SH-SY5Y (cell line): ENCODE measurements around the gene ZHX3.

Source experiments
- GATA2 ChIP-seq: IDR thresholded peaks from 2 replicates; pipeline ENCODE4 v1.6.1; 2011; ENCODE audit warnings: mild to moderate bottlenecking, low read depth, low read length
- GATA3 ChIP-seq: IDR thresholded peaks from 2 replicates; pipeline ENCODE4 v1.6.1; 2011; ENCODE audit warnings: low read depth, mild to moderate bottlenecking, low read length, moderate library complexity

The ZHX3 gene, protein sequence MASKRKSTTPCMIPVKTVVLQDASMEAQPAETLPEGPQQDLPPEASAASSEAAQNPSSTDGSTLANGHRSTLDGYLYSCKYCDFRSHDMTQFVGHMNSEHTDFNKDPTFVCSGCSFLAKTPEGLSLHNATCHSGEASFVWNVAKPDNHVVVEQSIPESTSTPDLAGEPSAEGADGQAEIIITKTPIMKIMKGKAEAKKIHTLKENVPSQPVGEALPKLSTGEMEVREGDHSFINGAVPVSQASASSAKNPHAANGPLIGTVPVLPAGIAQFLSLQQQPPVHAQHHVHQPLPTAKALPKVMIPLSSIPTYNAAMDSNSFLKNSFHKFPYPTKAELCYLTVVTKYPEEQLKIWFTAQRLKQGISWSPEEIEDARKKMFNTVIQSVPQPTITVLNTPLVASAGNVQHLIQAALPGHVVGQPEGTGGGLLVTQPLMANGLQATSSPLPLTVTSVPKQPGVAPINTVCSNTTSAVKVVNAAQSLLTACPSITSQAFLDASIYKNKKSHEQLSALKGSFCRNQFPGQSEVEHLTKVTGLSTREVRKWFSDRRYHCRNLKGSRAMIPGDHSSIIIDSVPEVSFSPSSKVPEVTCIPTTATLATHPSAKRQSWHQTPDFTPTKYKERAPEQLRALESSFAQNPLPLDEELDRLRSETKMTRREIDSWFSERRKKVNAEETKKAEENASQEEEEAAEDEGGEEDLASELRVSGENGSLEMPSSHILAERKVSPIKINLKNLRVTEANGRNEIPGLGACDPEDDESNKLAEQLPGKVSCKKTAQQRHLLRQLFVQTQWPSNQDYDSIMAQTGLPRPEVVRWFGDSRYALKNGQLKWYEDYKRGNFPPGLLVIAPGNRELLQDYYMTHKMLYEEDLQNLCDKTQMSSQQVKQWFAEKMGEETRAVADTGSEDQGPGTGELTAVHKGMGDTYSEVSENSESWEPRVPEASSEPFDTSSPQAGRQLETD

DNA sequence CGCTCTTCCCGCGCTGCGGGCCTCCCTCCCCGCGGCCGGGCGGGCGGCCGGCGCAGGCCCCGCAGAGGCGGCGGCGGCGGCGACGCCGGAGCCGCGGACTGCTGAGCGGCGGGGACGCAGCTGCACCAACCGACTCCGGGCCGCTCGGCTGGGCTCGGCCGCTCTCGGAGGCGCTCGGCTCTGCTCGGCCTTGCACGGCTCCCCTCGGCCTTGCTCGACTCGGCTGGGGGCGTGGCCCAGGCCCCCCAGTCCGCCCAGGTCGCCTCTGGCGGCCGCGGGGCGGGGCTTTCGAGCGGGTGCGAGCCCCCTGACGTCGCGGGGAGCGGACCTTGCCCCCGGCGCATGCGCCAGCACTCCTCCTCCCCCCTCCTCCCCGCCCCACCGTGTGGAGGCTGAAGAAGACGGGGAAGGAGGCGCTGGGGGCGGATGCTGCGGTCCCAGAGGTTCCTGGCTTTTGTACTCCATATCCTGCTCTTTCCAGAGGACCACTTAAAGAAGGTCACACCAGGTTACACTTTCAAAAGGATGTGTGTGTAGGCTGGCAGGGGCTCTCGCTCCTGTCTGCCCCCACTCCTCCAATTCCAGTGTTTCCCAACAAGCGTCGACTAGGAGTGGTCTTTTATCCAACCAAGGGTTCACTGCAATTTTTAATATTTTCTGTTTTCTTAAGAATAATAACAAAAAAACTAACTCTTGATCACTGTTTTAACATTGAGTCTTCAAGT lies at the start of gene ZHX3:
Gene ZHX3 (minus strand): TSS at position 186 of the 725 bp plus-strand sequence. CDS start 112,815 bp downstream, outside the sequence.
- TF ChIP-seq GATA2 (no peak), GATA3 (no peak)

GRCh38 chr20:41367393-41367695 lies 49.8 kb upstream of the ZHX3 start:
- no peak for TF ChIP-seq GATA3
- no peak for TF ChIP-seq GATA2

GRCh38 chr20:41366546-41367392 lies 49.2 kb upstream of the ZHX3 start, which contains the start of gene EMILIN3:
EMILIN3 (minus strand) TSS chr20:41366818; CDS start chr20:41366634, 184 bp downstream.
- TF ChIP-seq GATA3 (no peak), GATA2 (no peak)

DNA sequence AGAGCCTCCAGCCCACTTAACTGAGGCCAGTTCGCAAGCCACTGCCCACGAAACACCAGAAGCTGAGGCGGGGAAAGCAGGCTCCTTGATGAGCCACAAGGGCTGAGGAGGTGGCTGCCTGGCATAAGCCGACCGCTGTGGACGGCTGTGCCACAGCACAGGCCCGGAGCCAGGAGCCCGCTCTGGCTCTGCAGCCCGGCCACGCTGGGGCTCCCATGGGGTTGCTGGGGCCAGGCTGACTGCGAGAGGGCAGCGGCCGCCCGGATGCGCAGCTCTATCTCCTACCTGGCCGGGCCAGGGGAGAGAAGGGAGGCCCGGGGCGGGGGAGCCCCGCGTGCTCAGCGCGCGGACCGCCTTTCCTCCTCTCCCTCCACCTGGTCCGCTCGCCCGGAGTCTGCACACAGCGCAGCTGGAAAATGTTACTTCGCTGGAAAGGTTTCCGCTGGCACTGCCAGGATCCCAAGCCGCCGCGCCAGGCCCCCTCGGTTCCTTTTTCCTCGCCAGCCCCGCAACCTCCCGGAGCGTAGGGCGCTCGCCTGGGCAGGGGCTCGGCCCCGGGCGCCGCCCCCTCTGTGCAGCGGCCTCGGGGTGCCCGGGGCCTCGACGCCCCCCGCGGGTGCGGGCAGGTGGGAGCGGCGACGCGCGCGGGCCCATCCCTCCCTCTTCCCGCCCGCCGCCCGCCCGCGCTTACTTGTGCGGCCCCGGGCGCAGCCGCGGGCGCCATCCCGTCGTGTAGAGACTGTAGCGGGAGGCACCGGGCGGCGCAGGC lies 48.4 kb upstream of the ZHX3 start:
- TF ChIP-seq GATA2, result no peak
- TF ChIP-seq GATA3, result no peak

DNA sequence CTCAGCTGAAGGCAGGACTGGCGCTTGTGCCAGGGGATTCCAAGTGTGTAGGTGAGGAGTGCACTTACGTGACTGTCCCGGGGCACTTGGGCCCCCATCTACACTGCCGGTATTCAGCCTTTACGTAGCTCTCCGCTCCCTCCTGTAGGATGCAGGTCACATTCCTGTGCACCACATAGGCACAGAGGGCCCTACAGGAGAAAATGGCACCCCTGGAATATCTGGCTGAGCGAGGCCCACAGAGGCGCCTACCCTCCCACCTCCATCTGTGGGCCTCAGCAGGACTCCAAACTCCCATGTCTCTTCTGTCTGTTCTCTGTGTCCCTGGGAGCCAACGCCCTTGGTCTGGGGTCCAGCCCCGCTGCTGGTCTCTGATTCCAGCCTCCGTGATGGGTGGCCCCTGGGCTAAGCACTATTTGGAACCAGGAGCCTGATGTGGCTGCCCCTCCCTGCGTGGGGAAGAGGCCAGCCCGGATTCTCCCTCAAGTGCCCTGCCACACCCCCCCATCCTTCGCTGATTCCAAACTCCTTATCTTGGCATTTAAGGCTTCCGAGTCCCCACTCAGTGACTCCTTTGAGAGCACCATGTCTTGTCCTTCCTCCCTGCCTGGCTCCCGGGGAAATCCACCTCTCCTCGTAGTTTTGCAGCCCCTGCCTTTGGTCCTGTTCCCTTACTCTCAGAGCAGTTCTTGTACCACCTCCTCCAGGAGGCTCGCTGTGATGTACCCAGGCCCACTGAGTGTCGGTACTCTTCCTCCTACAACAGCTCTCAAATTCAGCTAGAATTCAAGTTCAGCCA lies 47.6 kb upstream of the ZHX3 start:
- no peak for TF ChIP-seq GATA2
- no peak for TF ChIP-seq GATA3

- no peak for TF ChIP-seq GATA2
- TF ChIP-seq GATA3, result no peak
These were observed 46.8 kb upstream of the ZHX3 start for GRCh38 chr20:41364236-41364855.

- TF ChIP-seq GATA2 (no peak), GATA3 (no peak)
These were observed 46.1 kb upstream of the ZHX3 start for GRCh38 chr20:41363601-41364000.

DNA sequence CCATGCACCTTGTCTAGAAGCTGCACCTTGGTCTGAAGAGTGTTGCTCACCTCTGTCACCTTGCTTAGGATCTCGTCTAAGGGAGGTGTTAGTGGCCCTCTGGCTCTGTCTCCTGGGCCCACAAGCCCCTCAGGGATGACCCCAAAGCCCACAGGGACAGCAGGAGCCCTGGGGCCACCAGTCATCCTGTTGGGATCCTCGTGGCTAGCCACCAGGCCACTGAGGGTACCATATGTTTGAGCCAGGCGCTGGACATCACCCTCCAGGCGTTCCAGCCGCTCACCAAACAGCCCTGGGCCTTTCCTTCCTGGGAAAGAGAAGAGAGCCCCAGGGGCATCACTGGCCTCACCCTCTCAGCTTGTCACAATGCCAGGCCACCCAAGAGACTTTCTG lies 45.2 kb upstream of the ZHX3 start:
- TF ChIP-seq GATA2, result no peak
- TF ChIP-seq GATA3, result no peak

DNA sequence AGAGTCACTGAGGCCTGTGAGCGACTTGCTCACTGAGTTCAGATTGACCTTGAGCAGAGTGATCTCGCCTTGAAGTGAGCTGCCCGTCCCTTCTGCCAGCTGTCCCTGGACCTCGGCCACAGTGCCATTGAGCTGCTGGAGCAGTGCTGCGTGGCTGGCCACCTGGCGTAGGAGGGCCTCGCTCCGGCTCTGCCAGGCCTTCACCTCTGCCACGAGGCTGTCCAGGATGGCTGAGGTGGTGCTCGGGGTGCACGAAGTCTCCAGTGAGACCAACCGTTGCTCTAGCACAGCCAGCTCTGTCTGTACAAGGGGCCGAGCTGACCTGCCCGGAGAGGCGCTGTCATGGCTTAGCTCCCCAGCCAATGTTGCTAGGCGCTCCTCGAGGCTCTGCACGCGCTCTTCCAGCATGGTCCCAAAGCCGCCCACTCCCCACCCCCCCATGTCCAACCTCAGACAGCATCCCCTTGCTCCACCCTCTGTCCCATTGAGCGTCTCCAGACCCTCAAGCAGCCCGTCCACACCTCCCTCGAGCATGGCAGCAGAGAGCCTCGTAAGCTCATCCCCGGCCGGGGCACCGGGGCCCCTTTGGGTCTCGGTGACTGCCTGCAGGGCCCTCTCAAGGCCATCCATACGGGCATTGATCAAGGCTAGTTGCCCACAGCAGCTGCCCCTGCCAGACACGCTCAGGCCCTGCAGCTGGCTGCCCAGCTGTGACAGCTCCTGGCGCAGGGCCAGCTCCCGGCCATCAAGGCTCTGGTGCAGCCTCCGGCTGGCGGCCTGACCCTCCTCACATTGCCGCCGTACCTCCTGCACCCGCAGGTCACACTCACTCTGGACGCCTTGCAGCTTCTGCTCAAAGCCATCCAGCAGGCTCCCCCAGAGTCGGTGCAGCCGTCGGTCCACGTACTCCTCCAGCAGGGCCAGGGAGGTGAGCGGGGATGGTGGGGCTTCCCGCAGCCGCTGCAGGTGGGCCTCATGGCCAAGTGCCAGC lies 44.5 kb upstream of the ZHX3 start:
- TF ChIP-seq GATA3, result no peak
- TF ChIP-seq GATA2, result no peak

- TF ChIP-seq GATA3, result no peak
These were observed 43.6 kb upstream of the ZHX3 start for GRCh38 chr20:41360831-41361756.
